GM21381 (cell line): ENCODE results near the gene VSTM2L.

Experiments
- ATAC-seq: cut with Tn5 transposase; IDR thresholded peaks from one replicate; pipeline ENCODE4 v1.9.1; 2021; ENCODE audit warnings: mild to moderate bottlenecking, moderate library complexity; ENCODE audit not compliant: unreplicated experiment

VSTM2L gene

GRCh38 chr20:37878835-37879599, 23.9 kb upstream of the VSTM2L start:
- no peak for ATAC-seq

GRCh38 chr20:37879843-37880242, 23.1 kb upstream of the VSTM2L start:
- ATAC-seq = no peak

- no peak for ATAC-seq
These were observed 22.0 kb upstream of the VSTM2L start for GRCh38 chr20:37880726-37881591.

- ATAC-seq = no peak
These were observed 21.2 kb upstream of the VSTM2L start for GRCh38 chr20:37881601-37882343.

- ATAC-seq = no peak
These were observed 19.8 kb upstream of the VSTM2L start for GRCh38 chr20:37882961-37883712.

GRCh38 chr20:37885042-37885441, 17.9 kb upstream of the VSTM2L start:
- no peak for ATAC-seq

- ATAC-seq = no peak
These were observed 17.1 kb upstream of the VSTM2L start for GRCh38 chr20:37885593-37886503.

GRCh38 chr20:37886851-37887297, 16.1 kb upstream of the VSTM2L start:
- ATAC-seq = no peak

GRCh38 chr20:37888641-37889040, 14.3 kb upstream of the VSTM2L start:
- no peak for ATAC-seq

- no peak for ATAC-seq
These were observed 12.8 kb upstream of the VSTM2L start for GRCh38 chr20:37890108-37890507.

GRCh38 chr20:37890643-37891042, 12.3 kb upstream of the VSTM2L start:
- no peak for ATAC-seq

- ATAC-seq = no peak
These were observed 10.9 kb upstream of the VSTM2L start for GRCh38 chr20:37892001-37892400.

- no peak for ATAC-seq
These were observed 9.2 kb upstream of the VSTM2L start for GRCh38 chr20:37893566-37894241.

GRCh38 chr20:37894454-37894853, 8.5 kb upstream of the VSTM2L start:
- ATAC-seq = no peak

GRCh38 chr20:37895166-37895565, 7.8 kb upstream of the VSTM2L start:
- no peak for ATAC-seq

- ATAC-seq = no peak
These were observed 5.9 kb upstream of the VSTM2L start for GRCh38 chr20:37896932-37897548.

- ATAC-seq = no peak
These were observed 4.5 kb upstream of the VSTM2L start for GRCh38 chr20:37898233-37899104.
